ENCODE data around the gene ATN1.
"Not testable (repeated sequence)": the region's sequence is repeated elsewhere in the genome, so short reads cannot be mapped to it uniquely, and the experiment has no call there.

The ATN1 gene, protein sequence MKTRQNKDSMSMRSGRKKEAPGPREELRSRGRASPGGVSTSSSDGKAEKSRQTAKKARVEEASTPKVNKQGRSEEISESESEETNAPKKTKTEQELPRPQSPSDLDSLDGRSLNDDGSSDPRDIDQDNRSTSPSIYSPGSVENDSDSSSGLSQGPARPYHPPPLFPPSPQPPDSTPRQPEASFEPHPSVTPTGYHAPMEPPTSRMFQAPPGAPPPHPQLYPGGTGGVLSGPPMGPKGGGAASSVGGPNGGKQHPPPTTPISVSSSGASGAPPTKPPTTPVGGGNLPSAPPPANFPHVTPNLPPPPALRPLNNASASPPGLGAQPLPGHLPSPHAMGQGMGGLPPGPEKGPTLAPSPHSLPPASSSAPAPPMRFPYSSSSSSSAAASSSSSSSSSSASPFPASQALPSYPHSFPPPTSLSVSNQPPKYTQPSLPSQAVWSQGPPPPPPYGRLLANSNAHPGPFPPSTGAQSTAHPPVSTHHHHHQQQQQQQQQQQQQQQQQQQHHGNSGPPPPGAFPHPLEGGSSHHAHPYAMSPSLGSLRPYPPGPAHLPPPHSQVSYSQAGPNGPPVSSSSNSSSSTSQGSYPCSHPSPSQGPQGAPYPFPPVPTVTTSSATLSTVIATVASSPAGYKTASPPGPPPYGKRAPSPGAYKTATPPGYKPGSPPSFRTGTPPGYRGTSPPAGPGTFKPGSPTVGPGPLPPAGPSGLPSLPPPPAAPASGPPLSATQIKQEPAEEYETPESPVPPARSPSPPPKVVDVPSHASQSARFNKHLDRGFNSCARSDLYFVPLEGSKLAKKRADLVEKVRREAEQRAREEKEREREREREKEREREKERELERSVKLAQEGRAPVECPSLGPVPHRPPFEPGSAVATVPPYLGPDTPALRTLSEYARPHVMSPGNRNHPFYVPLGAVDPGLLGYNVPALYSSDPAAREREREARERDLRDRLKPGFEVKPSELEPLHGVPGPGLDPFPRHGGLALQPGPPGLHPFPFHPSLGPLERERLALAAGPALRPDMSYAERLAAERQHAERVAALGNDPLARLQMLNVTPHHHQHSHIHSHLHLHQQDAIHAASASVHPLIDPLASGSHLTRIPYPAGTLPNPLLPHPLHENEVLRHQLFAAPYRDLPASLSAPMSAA (N-terminal part only)

DNA sequence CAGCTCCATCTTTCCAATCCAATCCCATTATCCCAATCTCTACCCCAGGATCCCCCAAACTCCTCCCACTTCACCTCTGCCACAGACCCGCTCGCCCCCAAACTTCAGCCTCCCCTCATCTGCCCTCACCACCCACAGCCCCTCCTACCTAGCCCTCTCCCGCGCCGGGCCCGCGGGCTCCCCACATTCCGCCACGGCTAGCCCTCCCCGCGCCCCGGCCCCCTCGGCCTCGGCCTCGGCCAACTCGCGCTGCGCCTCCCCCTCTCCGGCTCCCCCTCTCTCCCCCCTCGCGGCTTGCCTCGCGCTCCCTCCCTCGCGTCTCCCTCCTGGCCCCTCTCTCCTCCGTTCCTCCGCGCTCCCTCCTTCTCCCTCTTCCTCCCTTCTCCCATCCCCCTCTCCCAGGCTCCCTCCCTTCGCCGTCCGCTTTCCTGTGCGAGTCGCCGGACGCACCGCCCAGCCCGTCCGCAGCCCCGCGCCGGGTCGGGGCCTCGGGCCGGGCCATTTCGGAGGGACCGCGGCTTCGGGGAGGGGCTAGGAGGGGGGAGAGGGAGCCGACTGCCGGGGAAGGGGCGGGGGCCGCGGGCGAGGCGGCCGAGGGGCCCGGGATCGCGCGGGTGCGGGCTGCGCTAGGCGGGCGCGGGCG is at the start of gene ATN1:
Gene ATN1, plus strand, starts transcription at position 581 of the 643 bp plus-strand sequence. CDS start 6,043 bp downstream, outside the sequence.
- Histone ChIP-seq H3K4me3 (ENCODE audit: low read depth, low read length) (peak within 1 kb of the TSS; percentile 99), H2AFZ (ENCODE audit: low read length, unreplicated experiment) (peak within 1 kb of the TSS; percentile 41), H3K27me3 (ENCODE audit: insufficient read depth, low read length) (no peaks in the 10 kb centered on the region), H3K27ac (ENCODE audit: low read depth, low read length) (peak within 1 kb of the TSS; percentile 85), H3K4me1 (ENCODE audit: control insufficient read depth, insufficient read depth, low read length, unreplicated experiment) (peaks cover 48% of the 10 kb centered on the region), H3K79me2 (ENCODE audit: control insufficient read depth, insufficient read depth, low read length, unreplicated experiment) (peaks cover 49% of the 10 kb centered on the region), H3K36me3 (ENCODE audit: insufficient read depth, low read length) (peaks cover 3% of the 10 kb centered on the region; the same call in 1 of the 2 replicates)

DNA sequence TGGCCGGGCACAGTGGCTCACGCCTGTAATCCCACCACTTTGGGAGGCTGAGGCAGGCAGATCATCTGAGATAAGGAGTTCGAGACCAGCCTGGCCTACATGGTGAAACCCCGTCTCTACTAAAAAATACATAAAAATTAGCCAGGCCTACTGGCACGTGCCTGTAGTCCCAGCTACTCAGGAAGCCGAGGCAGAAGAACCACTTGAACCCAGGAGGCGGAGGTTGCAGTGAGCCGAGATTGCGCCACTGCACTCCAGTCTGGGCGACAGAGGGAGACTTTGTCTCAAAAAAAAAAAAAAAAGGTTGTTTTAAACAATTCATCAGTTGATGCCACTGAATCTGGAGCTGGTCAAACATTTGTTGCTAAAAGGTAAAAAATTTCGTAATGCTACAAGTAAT is 47.9 kb upstream of the ATN1 start:
- H3K27ac ChIP-seq (ENCODE audit: low read depth, low read length); H3K4me1 ChIP-seq (ENCODE audit: control insufficient read depth, insufficient read depth, low read length, unreplicated experiment); H2AFZ ChIP-seq (ENCODE audit: low read length, unreplicated experiment); H3K36me3 ChIP-seq (ENCODE audit: insufficient read depth, low read length); H3K79me2 ChIP-seq (ENCODE audit: control insufficient read depth, insufficient read depth, low read length, unreplicated experiment); H3K4me3 ChIP-seq (ENCODE audit: low read depth, low read length); H3K27me3 ChIP-seq (ENCODE audit: insufficient read depth, low read length): not testable (repeated sequence)

DNA sequence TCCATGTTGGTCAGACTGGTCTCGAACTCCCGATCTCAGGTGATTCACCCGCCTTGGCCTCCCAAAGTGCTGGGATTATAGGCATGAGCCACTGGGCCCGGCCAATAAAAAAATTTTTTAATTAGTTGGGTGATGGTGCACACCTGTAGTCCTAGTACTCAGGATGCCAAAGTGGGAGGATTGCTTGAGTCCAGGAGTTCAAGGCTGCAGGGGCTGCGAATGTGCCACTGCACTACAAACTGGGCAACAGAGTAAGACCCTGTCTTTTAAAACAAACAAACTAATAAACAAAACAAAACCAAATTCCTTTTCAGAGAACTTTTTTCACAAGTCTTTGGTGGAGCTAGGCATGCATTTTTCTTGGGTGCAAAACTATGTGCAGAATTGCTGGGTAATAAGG is 44.5 kb upstream of the ATN1 start:
- Histone ChIP-seq H3K27me3 (ENCODE audit: insufficient read depth, low read length) (no peaks in the 10 kb centered on the region), H3K79me2 (ENCODE audit: control insufficient read depth, insufficient read depth, low read length, unreplicated experiment) (no peaks in the 10 kb centered on the region), H3K36me3 (ENCODE audit: insufficient read depth, low read length) (0 out of 2 replicates have a peak, but pooled peaks cover 4% of the 10 kb centered on the region), H2AFZ (ENCODE audit: low read length, unreplicated experiment) (no peak overlapping the region), H3K27ac (ENCODE audit: low read depth, low read length) (no peak overlapping the region), H3K4me3 (ENCODE audit: low read depth, low read length) (no peak overlapping the region), H3K4me1 (ENCODE audit: control insufficient read depth, insufficient read depth, low read length, unreplicated experiment) (no peaks in the 10 kb centered on the region)

DNA sequence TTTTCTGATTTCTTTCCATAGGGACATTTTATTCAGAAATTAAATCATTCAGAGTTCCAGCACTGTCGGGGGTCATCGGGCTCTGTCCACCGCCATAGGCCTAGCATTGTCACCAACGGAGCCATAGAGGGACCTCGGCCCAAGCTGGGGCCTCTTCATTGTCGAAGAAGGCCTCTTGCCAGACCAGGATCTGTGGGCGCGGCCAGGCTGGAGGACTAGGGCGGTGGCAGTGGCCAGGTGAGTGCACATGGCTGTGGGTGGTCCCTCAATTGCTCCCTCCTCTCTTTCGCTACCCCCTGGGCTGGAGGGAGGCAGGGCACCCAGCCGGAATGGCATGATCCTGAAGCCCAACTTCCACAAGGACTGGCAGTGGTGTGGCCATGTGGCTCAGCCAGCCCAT is 44.1 kb upstream of the ATN1 start:
- H3K27me3 ChIP-seq (ENCODE audit: insufficient read depth, low read length) = no peaks in the 10 kb centered on the region
- H2AFZ ChIP-seq (ENCODE audit: low read length, unreplicated experiment) = no peak overlapping the region
- H3K36me3 ChIP-seq (ENCODE audit: insufficient read depth, low read length) = 0 out of 2 replicates have a peak, but pooled peaks cover 4% of the 10 kb centered on the region
- no peak overlapping the region for H3K27ac ChIP-seq (ENCODE audit: low read depth, low read length)
- no peaks in the 10 kb centered on the region for H3K4me1 ChIP-seq (ENCODE audit: control insufficient read depth, insufficient read depth, low read length, unreplicated experiment)
- no peaks in the 10 kb centered on the region for H3K79me2 ChIP-seq (ENCODE audit: control insufficient read depth, insufficient read depth, low read length, unreplicated experiment)
- no peak overlapping the region for H3K4me3 ChIP-seq (ENCODE audit: low read depth, low read length)

DNA sequence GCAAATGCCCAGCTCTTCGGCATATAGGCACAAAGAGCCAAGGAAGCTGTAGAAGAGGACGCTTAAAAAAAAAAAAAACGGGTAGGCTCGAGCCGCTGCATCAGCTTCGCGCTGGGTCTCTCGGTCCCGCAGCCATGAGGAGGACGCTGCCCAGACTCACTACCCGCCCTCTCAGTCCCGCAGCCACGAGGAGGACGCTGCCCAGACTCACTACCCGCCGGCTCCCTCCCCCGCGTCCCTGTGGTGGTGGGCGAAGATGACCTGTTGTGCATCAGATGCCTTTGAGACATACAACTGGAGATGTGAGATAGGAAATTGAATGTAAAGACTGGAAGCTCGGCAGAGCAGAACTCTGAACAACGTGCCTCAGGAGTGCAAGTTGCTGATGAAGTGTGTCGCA is 43.2 kb upstream of the ATN1 start:
- H2AFZ ChIP-seq (ENCODE audit: low read length, unreplicated experiment) = no peak overlapping the region
- H3K4me3 ChIP-seq (ENCODE audit: low read depth, low read length) = no peak overlapping the region
- H3K27me3 ChIP-seq (ENCODE audit: insufficient read depth, low read length) = no peaks in the 10 kb centered on the region
- H3K79me2 ChIP-seq (ENCODE audit: control insufficient read depth, insufficient read depth, low read length, unreplicated experiment) = no peaks in the 10 kb centered on the region
- H3K4me1 ChIP-seq (ENCODE audit: control insufficient read depth, insufficient read depth, low read length, unreplicated experiment) = no peaks in the 10 kb centered on the region
- H3K36me3 ChIP-seq (ENCODE audit: insufficient read depth, low read length) = 0 out of 2 replicates have a peak, but pooled peaks cover 4% of the 10 kb centered on the region
- no peak overlapping the region for H3K27ac ChIP-seq (ENCODE audit: low read depth, low read length)

DNA sequence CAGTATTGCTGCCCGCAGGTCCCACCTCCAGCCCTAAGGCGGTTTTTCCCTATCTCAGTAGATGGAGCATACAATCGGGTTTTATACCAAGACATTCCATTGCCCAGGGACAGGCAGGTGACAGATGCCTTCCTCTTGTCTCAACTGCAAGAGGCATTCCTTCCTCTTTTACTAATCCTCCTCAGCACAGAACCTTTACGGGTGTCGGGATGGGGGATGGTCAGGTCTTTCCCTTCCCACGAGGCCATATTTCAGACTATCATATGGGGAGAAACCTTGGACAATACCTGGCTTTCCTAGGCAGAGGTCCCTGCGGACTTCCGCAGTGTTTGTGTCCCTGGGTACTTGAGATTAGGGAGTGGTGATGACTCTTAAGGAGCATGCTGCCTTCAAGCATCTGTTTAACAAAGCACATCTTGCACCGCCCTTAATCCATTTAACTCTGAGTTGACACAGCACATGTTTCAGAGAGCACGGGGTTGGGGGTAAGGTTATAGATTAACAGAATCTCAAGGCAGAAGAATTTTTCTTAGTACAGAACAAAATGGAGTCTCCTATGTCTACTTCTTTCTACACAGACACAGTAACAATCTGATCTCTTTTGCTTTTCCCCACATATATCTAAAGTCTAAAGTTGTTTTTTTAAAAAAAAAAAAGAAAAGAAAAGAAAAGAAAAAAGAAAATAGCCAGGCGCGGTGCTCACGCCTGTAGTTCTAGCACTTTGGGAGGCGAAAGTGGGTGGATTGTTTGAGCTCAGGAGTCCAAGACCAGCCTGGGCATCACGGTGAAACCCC is 41.4 kb upstream of the ATN1 start:
- not testable (repeated sequence) for H3K4me3 ChIP-seq (ENCODE audit: low read depth, low read length); H3K27ac ChIP-seq (ENCODE audit: low read depth, low read length); H3K4me1 ChIP-seq (ENCODE audit: control insufficient read depth, insufficient read depth, low read length, unreplicated experiment); H2AFZ ChIP-seq (ENCODE audit: low read length, unreplicated experiment); H3K79me2 ChIP-seq (ENCODE audit: control insufficient read depth, insufficient read depth, low read length, unreplicated experiment); H3K27me3 ChIP-seq (ENCODE audit: insufficient read depth, low read length); H3K36me3 ChIP-seq (ENCODE audit: insufficient read depth, low read length)

DNA sequence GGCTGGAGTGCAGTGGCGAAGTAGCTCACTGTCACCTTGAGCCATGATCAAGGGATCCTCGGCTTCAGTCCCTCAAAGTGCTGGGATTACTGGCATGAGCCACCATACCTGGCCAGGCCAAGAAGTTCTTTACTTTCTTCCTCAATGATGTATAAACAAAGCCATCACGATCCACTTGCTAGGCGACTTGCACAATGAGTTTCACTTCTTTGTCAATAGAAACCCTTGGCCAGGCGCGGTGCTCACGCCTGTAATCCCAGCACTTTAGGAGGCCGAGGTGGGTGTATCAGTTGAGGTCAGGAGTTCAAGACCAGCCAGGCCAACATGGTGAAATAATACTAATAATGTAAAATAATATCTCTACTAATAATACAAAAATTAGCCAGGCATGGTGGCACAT is 40.3 kb upstream of the ATN1 start:
- Histone ChIP-seq H3K27me3 (ENCODE audit: insufficient read depth, low read length) (no peaks in the 10 kb centered on the region), H3K4me3 (ENCODE audit: low read depth, low read length) (no peak overlapping the region), H3K27ac (ENCODE audit: low read depth, low read length) (no peak overlapping the region), H3K36me3 (ENCODE audit: insufficient read depth, low read length) (0 out of 2 replicates have a peak, but pooled peaks cover 4% of the 10 kb centered on the region), H2AFZ (ENCODE audit: low read length, unreplicated experiment) (no peak overlapping the region), H3K4me1 (ENCODE audit: control insufficient read depth, insufficient read depth, low read length, unreplicated experiment) (peaks cover 12% of the 10 kb centered on the region), H3K79me2 (ENCODE audit: control insufficient read depth, insufficient read depth, low read length, unreplicated experiment) (no peaks in the 10 kb centered on the region)

DNA sequence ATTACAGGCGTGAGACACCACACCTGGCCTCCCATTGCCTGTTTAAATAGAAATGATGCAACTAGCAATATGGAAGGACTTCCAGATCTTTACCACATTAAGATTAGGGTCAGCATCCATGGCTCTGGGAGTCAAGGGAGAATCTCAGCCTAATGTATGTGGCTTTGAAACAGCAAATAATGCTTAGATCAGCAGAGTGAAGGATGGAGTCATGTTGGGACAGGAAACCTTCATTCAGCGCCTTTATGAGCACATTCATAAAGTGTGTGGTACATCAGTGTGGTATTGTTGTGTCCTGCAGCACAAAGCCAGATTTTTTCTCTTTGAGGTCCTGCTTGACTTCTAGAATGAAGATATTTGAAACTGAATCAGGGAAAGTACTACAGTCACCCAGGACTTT is 39.4 kb upstream of the ATN1 start:
- H3K79me2 ChIP-seq (ENCODE audit: control insufficient read depth, insufficient read depth, low read length, unreplicated experiment) = no peaks in the 10 kb centered on the region
- no peaks in the 10 kb centered on the region for H3K27me3 ChIP-seq (ENCODE audit: insufficient read depth, low read length)
- H3K36me3 ChIP-seq (ENCODE audit: insufficient read depth, low read length) = 0 out of 2 replicates have a peak, but pooled peaks cover 4% of the 10 kb centered on the region
- H3K27ac ChIP-seq (ENCODE audit: low read depth, low read length) = no peak overlapping the region
- H3K4me1 ChIP-seq (ENCODE audit: control insufficient read depth, insufficient read depth, low read length, unreplicated experiment) = peaks cover 12% of the 10 kb centered on the region
- no peak overlapping the region for H3K4me3 ChIP-seq (ENCODE audit: low read depth, low read length)
- no peak overlapping the region for H2AFZ ChIP-seq (ENCODE audit: low read length, unreplicated experiment)

DNA sequence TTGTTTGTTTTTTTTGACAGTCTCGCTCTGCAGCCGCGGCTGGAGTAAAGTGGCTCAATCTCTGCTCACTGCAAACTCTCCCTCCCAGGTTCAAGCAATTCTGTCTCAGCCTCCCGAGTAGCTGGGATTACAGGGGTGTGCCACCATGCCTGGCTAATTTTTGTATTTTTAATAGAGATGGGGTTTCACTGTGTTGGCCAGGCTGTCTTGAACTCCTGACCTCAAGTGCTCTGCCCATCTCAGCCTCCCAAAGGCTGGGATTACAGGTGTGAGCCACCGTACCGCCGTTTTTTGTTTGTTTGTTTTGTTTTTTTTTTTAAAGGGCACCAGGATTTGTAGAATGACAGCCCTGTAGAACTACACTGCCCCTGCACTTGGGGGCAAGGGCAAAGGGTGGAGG is 39.0 kb upstream of the ATN1 start:
- H3K4me1 ChIP-seq (ENCODE audit: control insufficient read depth, insufficient read depth, low read length, unreplicated experiment) = peaks cover 12% of the 10 kb centered on the region
- H2AFZ ChIP-seq (ENCODE audit: low read length, unreplicated experiment); H3K79me2 ChIP-seq (ENCODE audit: control insufficient read depth, insufficient read depth, low read length, unreplicated experiment); H3K27me3 ChIP-seq (ENCODE audit: insufficient read depth, low read length); H3K27ac ChIP-seq (ENCODE audit: low read depth, low read length); H3K36me3 ChIP-seq (ENCODE audit: insufficient read depth, low read length); H3K4me3 ChIP-seq (ENCODE audit: low read depth, low read length): not testable (repeated sequence)

Measured in ACC112 (cell line).